ENCODE measurements around the gene LKAAEAR1.
"Not testable (repeated sequence)": the region's sequence is repeated elsewhere in the genome, so short reads cannot be mapped to it uniquely, and the experiment has no call there.

LKAAEAR1 gene

DNA sequence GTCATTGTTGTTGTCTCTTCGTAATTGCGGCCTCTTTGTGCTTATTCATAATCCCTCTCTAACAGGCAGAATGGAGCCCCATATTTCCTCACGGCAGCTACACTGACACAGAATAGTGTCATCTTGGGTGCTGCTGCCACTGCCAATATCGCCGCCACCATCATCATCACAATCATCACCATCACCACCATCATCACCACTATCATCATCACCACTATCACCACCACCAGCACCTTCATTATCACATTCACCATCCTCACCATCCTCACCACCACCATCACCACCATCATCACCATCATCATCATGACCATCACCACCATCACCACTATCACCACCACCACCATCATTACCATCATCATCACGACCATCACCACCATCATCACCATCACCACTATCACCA, 12.3 kb upstream of the LKAAEAR1 start:
- Histone ChIP-seq H3K4me3 (ENCODE audit: insufficient read depth, low read depth, low read length, poor library complexity, severe bottlenecking) (no peak overlapping the region), H3K27me3 (replicated peaks; ENCODE audit: control insufficient read depth, insufficient read depth, low read length, poor library complexity, severe bottlenecking) (peaks cover 2% of the 10 kb centered on the region), H3K36me3 (ENCODE audit: control insufficient read depth, insufficient read depth, low read length) (no peaks in the 10 kb centered on the region), H3K9me3 (ENCODE audit: control insufficient read depth, low read length) (no peaks in the 10 kb centered on the region), H3K27ac (ENCODE audit: insufficient read depth, low read length, poor library complexity, severe bottlenecking) (no peak overlapping the region), H3K4me1 (ENCODE audit: control insufficient read depth, insufficient read depth, low read length, poor library complexity, severe bottlenecking) (no peaks in the 10 kb centered on the region)
- DNase-seq: no peak

DNA sequence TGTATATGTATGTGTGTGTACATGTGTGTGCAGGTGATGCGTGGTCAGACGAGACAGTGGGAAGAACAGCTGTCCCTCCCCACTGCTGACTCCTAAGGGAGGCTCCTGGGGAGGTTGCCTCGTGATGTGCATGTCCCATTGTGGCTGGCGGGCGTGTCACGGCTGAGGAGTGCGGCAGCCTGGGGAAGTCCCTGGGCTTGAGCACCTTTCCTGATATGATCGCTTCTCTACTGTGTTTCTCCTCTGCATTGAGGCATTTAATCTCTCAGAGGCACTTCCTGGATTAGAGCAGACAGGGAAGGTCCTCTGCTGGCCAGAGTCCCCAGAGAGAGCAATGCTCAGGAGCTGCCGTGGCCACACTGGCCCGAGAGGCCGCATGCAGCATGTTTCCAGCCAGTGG, 11.7 kb upstream of the LKAAEAR1 start:
- Histone ChIP-seq H3K4me1 (ENCODE audit: control insufficient read depth, insufficient read depth, low read length, poor library complexity, severe bottlenecking) (no peaks in the 10 kb centered on the region), H3K27ac (ENCODE audit: insufficient read depth, low read length, poor library complexity, severe bottlenecking) (no peak overlapping the region), H3K27me3 (replicated peaks; ENCODE audit: control insufficient read depth, insufficient read depth, low read length, poor library complexity, severe bottlenecking) (no peaks in the 10 kb centered on the region), H3K36me3 (ENCODE audit: control insufficient read depth, insufficient read depth, low read length) (no peaks in the 10 kb centered on the region), H3K4me3 (ENCODE audit: insufficient read depth, low read depth, low read length, poor library complexity, severe bottlenecking) (no peak overlapping the region), H3K9me3 (ENCODE audit: control insufficient read depth, low read length) (no peaks in the 10 kb centered on the region)
- DNase-seq: no peak

DNA sequence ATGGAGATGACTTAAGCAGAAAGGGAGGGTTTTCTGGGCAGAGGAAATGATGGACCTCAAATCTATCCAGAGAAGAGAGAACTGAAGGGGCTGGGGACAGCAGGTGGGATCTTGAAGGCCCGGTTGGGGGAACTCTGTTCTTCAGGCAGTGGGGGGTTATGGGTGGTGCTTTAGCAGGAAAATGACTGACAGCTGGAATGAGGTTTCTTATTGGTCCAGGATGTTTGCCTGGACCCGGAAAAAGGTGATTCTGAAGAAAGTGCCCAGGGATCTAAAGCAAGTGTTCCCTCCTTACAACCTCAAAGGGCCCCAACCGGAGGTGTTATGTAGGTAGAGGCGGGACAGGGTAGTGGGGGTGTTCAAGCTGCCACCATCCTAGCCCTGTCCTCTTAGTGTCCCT, 11.3 kb upstream of the LKAAEAR1 start:
- Histone ChIP-seq H3K36me3 (ENCODE audit: control insufficient read depth, insufficient read depth, low read length) (no peaks in the 10 kb centered on the region), H3K27me3 (replicated peaks; ENCODE audit: control insufficient read depth, insufficient read depth, low read length, poor library complexity, severe bottlenecking) (no peaks in the 10 kb centered on the region), H3K4me3 (ENCODE audit: insufficient read depth, low read depth, low read length, poor library complexity, severe bottlenecking) (no peak overlapping the region), H3K4me1 (ENCODE audit: control insufficient read depth, insufficient read depth, low read length, poor library complexity, severe bottlenecking) (no peaks in the 10 kb centered on the region), H3K9me3 (ENCODE audit: control insufficient read depth, low read length) (no peaks in the 10 kb centered on the region), H3K27ac (ENCODE audit: insufficient read depth, low read length, poor library complexity, severe bottlenecking) (no peak overlapping the region)
- no peak for DNase-seq

DNA sequence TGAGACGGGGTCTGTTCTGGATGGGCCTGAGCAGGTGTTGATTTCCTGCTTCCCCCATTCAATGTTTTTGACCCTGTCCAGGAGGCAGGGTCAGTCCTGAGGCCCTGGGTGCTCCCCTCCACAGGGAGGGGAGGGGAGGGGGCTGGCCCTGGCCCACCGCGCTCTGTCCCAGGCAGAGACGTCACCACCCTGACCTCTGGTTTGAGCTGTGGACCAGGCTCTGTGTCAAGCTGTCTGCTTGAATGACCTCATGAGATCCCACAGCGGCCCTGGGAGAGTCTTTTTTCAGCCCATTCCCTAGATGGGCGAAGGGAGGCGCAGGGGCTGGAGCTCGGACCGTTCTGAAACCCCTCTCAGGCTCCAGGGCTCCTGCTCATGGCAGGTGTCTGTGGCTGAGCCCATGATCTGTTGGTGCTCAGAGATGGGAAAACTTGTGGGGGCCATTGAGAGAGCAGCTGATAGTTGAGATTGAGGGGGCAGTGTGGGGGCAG, 8.9 kb upstream of the LKAAEAR1 start:
- no peaks in the 10 kb centered on the region for H3K27me3 ChIP-seq (replicated peaks; ENCODE audit: control insufficient read depth, insufficient read depth, low read length, poor library complexity, severe bottlenecking)
- H3K4me1 ChIP-seq (ENCODE audit: control insufficient read depth, insufficient read depth, low read length, poor library complexity, severe bottlenecking): no peaks in the 10 kb centered on the region

DNA sequence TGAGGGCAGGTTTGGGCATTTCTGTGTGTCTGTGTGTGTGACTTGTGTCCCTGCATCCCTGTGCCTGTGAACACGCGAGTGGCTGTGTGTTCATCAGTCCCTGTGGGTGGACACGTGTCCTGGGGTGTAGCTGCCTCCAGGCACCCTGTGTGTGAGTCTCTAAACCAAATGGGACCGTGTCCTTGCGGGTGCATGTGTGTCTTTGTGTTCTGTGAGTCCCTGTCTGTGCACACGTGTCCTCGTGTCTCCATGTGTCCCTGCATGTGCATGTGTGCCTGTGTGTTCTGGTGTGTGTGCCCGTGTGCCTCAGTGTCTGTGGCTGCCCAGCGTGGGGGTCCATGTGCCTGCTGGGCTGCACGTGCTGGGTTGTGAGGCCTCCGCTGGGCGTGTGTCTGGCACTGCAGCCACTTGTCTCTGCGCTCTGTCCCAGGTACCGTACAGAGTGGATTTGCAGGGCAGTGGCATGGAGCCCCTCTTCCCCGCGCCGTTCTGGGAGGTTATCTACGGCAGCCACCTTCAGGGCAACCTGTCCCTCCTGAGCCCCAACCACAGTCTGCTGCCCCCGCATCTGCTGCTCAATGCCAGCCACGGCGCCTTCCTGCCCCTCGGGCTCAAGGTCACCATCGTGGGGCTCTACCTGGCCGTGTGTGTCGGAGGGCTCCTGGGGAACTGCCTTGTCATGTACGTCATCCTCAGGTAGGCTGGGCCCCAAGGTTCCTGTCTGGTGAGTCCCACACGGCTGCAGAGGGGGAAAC, 8.2 kb upstream of the LKAAEAR1 start:
- H3K4me3 ChIP-seq (ENCODE audit: insufficient read depth, low read depth, low read length, poor library complexity, severe bottlenecking): no peak overlapping the region
- no peak overlapping the region for H3K27ac ChIP-seq (ENCODE audit: insufficient read depth, low read length, poor library complexity, severe bottlenecking)
- H3K9me3 ChIP-seq (ENCODE audit: control insufficient read depth, low read length): peaks cover 5% of the 10 kb centered on the region
- no peak for DNase-seq
- H3K4me1 ChIP-seq (ENCODE audit: control insufficient read depth, insufficient read depth, low read length, poor library complexity, severe bottlenecking): no peaks in the 10 kb centered on the region
- H3K27me3 ChIP-seq (replicated peaks; ENCODE audit: control insufficient read depth, insufficient read depth, low read length, poor library complexity, severe bottlenecking): no peaks in the 10 kb centered on the region
- no peaks in the 10 kb centered on the region for H3K36me3 ChIP-seq (ENCODE audit: control insufficient read depth, insufficient read depth, low read length)

More for the DNA sequence above, 8.9 kb upstream of the LKAAEAR1 start:
- Histone ChIP-seq H3K27ac (ENCODE audit: insufficient read depth, low read length, poor library complexity, severe bottlenecking) (no peak overlapping the region), H3K36me3 (ENCODE audit: control insufficient read depth, insufficient read depth, low read length) (no peaks in the 10 kb centered on the region), H3K4me3 (ENCODE audit: insufficient read depth, low read depth, low read length, poor library complexity, severe bottlenecking) (no peak overlapping the region), H3K9me3 (ENCODE audit: control insufficient read depth, low read length) (no peaks in the 10 kb centered on the region)
- no peak for DNase-seq

DNA sequence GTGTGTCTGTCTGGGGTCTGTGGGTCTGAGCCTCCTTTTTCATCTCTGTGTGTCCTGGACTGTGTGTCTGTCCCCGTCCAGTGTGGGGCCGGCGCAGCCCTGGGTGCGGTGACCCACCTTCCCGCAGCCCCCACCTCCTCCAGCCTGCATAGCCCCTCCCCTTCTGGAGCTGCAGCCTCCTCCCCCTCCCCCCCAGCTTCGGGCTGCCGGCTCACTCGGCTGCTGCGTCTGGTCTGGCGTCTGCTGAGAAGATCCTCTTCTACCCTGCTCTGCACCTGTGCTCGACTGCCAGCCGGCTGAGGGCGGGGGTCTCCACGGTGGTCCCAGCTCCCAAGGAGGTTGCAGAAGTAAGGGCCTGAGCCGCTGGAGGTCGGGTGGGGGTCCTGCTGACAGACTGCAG, 7.6 kb upstream of the LKAAEAR1 start:
- Histone ChIP-seq H3K27ac (ENCODE audit: insufficient read depth, low read length, poor library complexity, severe bottlenecking) (no peak overlapping the region), H3K27me3 (replicated peaks; ENCODE audit: control insufficient read depth, insufficient read depth, low read length, poor library complexity, severe bottlenecking) (no peaks in the 10 kb centered on the region), H3K4me1 (ENCODE audit: control insufficient read depth, insufficient read depth, low read length, poor library complexity, severe bottlenecking) (no peaks in the 10 kb centered on the region), H3K4me3 (ENCODE audit: insufficient read depth, low read depth, low read length, poor library complexity, severe bottlenecking) (no peak overlapping the region), H3K9me3 (ENCODE audit: control insufficient read depth, low read length) (peaks cover 5% of the 10 kb centered on the region), H3K36me3 (ENCODE audit: control insufficient read depth, insufficient read depth, low read length) (no peaks in the 10 kb centered on the region)
- DNase-seq: no peak

DNA sequence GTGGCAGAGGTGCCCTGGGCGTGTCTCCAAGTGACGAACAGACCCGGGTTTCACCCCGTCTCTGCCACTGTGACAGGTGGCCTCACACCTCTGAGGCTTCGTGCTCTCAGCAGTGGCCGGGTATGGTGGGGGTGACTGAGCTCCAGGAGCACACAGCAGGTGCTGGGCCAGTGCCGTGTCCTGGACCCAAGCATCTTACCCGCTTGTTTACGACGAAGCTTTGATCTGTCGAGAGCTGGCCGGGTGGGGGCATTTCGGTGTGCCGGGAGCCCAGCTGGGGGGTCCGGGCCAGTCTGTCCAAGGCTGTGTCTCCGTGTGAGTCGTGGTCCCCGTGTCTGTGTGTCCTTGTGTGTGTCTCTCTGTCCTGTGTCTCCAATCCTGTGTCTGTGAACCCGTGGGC, 7.1 kb upstream of the LKAAEAR1 start:
- Histone ChIP-seq H3K27ac (ENCODE audit: insufficient read depth, low read length, poor library complexity, severe bottlenecking) (no peak overlapping the region), H3K4me3 (ENCODE audit: insufficient read depth, low read depth, low read length, poor library complexity, severe bottlenecking) (no peak overlapping the region), H3K4me1 (ENCODE audit: control insufficient read depth, insufficient read depth, low read length, poor library complexity, severe bottlenecking) (no peaks in the 10 kb centered on the region), H3K36me3 (ENCODE audit: control insufficient read depth, insufficient read depth, low read length) (no peaks in the 10 kb centered on the region), H3K27me3 (replicated peaks; ENCODE audit: control insufficient read depth, insufficient read depth, low read length, poor library complexity, severe bottlenecking) (no peaks in the 10 kb centered on the region), H3K9me3 (ENCODE audit: control insufficient read depth, low read length) (peaks cover 5% of the 10 kb centered on the region)
- DNase-seq: no peak

DNA sequence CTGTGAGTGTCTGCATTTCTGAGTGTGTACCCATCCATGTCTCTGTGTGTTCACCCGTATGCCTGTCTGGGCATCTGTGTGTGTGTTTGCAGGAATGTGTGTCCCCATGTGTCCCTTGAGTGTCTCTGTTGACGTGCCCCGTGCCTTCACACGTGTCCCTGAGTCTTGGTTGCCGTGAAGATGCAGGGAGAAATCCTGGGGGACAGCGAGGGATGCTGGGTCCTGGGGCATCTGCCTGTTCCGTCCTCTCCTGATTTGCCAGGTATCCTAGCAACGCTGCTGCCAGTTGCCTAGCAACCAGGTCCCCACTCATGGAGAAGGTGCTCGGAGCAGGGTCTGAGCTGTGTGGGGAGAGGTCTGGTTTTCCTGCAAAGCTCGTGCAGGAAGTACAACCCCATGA, 6.0 kb upstream of the LKAAEAR1 start:
- Histone ChIP-seq H3K27ac (ENCODE audit: insufficient read depth, low read length, poor library complexity, severe bottlenecking) (no peak overlapping the region), H3K4me3 (ENCODE audit: insufficient read depth, low read depth, low read length, poor library complexity, severe bottlenecking) (no peak overlapping the region), H3K9me3 (ENCODE audit: control insufficient read depth, low read length) (peaks cover 5% of the 10 kb centered on the region), H3K27me3 (replicated peaks; ENCODE audit: control insufficient read depth, insufficient read depth, low read length, poor library complexity, severe bottlenecking) (no peaks in the 10 kb centered on the region), H3K4me1 (ENCODE audit: control insufficient read depth, insufficient read depth, low read length, poor library complexity, severe bottlenecking) (no peaks in the 10 kb centered on the region), H3K36me3 (ENCODE audit: control insufficient read depth, insufficient read depth, low read length) (no peaks in the 10 kb centered on the region)
- DNase-seq: no peak

DNA sequence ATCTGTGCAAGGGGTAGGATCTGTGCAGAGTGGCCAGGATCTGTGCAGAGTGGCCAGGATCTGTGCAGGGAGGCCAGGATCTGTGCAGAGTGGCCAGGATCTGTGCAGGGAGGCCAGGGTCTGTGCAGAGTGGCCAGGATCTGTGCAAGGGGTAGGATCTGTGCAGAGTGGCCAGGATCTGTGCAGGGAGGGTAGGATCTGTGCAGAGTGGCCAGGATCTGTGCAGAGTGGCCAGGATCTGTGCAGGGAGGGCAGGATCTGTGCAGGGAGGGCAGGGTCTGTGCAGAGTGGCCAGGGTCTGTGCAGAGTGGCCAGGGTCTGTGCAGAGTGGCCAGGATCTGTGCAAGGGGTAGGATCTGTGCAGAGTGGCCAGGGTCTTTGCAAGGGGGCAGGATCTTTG, 4.4 kb upstream of the LKAAEAR1 start:
- H3K27ac ChIP-seq (ENCODE audit: insufficient read depth, low read length, poor library complexity, severe bottlenecking); H3K27me3 ChIP-seq (replicated peaks; ENCODE audit: control insufficient read depth, insufficient read depth, low read length, poor library complexity, severe bottlenecking); DNase-seq; H3K9me3 ChIP-seq (ENCODE audit: control insufficient read depth, low read length); H3K4me3 ChIP-seq (ENCODE audit: insufficient read depth, low read depth, low read length, poor library complexity, severe bottlenecking); H3K36me3 ChIP-seq (ENCODE audit: control insufficient read depth, insufficient read depth, low read length); H3K4me1 ChIP-seq (ENCODE audit: control insufficient read depth, insufficient read depth, low read length, poor library complexity, severe bottlenecking): not testable (repeated sequence)

DNA sequence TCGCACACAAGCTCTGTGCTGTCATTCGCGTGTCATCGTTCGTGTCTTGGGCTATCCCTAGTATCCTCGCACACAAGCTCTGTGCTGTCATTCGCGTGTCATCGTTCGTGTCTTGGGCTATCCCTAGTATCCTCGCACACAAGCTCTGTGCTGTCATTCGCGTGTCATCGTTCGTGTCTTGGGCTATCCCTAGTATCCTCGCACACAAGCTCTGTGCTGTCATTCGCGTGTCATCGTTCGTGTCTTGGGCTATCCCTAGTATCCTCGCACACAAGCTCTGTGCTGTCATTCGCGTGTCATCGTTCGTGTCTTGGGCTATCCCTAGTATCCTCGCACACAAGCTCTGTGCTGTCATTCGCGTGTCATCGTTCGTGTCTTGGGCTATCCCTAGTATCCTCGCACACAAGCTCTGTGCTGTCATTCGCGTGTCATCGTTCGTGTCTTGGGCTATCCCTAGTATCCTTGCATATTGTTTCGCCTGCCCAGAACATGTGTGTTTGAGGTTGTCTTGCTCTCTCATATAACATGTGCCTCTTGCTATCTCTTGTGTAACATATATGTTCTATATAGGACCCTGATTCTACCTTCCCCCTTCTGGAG, 3.1 kb upstream of the LKAAEAR1 start:
- DNase-seq; H3K27ac ChIP-seq (ENCODE audit: insufficient read depth, low read length, poor library complexity, severe bottlenecking); H3K27me3 ChIP-seq (replicated peaks; ENCODE audit: control insufficient read depth, insufficient read depth, low read length, poor library complexity, severe bottlenecking); H3K4me3 ChIP-seq (ENCODE audit: insufficient read depth, low read depth, low read length, poor library complexity, severe bottlenecking); H3K36me3 ChIP-seq (ENCODE audit: control insufficient read depth, insufficient read depth, low read length); H3K9me3 ChIP-seq (ENCODE audit: control insufficient read depth, low read length): not testable (repeated sequence)
- peaks cover 17% of the 10 kb centered on the region for H3K4me1 ChIP-seq (ENCODE audit: control insufficient read depth, insufficient read depth, low read length, poor library complexity, severe bottlenecking)

All from effector memory CD4-positive, alpha-beta T cell (primary cell).